IgD-negative memory B cell (primary cell): ENCODE data around the gene KLHL2. TPM values are rescaled to one million over a fixed set of nuclear protein-coding genes. Genes with fewer than 3 reads are reported as not detected.

Source experiments
- H3K27ac Mint-ChIP-seq, 3 donors: one replicate each; pipeline ENCODE4 v1.8.0; 2020 to 2022; ENCODE audit warnings: mild to moderate bottlenecking in 3 of 3, mixed read lengths in 3 of 3, moderate library complexity in 1 of 3
- H3K27me3 Mint-ChIP-seq: one replicate; pipeline ENCODE4 v1.8.0; 2021; ENCODE audit warnings: mixed read lengths
- H3K36me3 Mint-ChIP-seq: one replicate; pipeline ENCODE4 v1.8.0; 2020; ENCODE audit warnings: mild to moderate bottlenecking, mixed read lengths
- H3K4me1 Mint-ChIP-seq, 3 donors: one replicate each; pipeline ENCODE4 v1.8.0; 2020 to 2022; ENCODE audit warnings: mixed read lengths in 3 of 3, mild to moderate bottlenecking in 1 of 3
- H3K4me3 Mint-ChIP-seq, 4 donors: one replicate each; pipeline ENCODE4 v1.8.0; 2020 to 2022; ENCODE audit warnings: mild to moderate bottlenecking in 4 of 4, mixed read lengths in 4 of 4, moderate library complexity in 3 of 4
- H3K9me3 Mint-ChIP-seq, 3 donors: one replicate each; pipeline ENCODE4 v1.8.0; 2020 to 2021; ENCODE audit warnings: mixed read lengths in 3 of 3, mild to moderate bottlenecking in 1 of 3
- polyA plus RNA-seq: library from polyadenylated mRNA; unstranded; fragments of 300-500 nt; fragmentation: Illumina TruSeq; gene quantifications from one replicate; pipeline ENCODE4 v1.2.3, GENCODE V29; 2021

Gene KLHL2
- polyA plus RNA-seq, 1 donor from 2014 or later, result 4.0 TPM

GRCh38 chr4:165361810-165362209, 154.4 kb downstream of the KLHL2 start:
- no peak overlapping the region for H3K4me3 Mint-ChIP-seq
- no peaks in the 10 kb centered on the region for H3K9me3 Mint-ChIP-seq
- peaks cover 8% of the 10 kb centered on the region for H3K27me3 Mint-ChIP-seq
- H3K36me3 Mint-ChIP-seq, result no peaks in the 10 kb centered on the region
- H3K4me1 Mint-ChIP-seq, result peaks cover 0 to 1% (median 0%) of the 10 kb centered on the region in 3 donors
- no peak overlapping the region for H3K27ac Mint-ChIP-seq

GRCh38 chr4:165364452-165365080, 157.2 kb downstream of the KLHL2 start:
- no peaks in the 10 kb centered on the region for H3K9me3 Mint-ChIP-seq
- H3K27me3 Mint-ChIP-seq, result peaks cover 8% of the 10 kb centered on the region
- no peak overlapping the region for H3K27ac Mint-ChIP-seq
- no peak overlapping the region for H3K4me3 Mint-ChIP-seq
- no peaks in the 10 kb centered on the region for H3K36me3 Mint-ChIP-seq
- H3K4me1 Mint-ChIP-seq, result peaks cover 0 to 1% (median 0%) of the 10 kb centered on the region in 3 donors

GRCh38 chr4:165367040-165367439, 159.7 kb downstream of the KLHL2 start:
- no peaks in the 10 kb centered on the region for H3K4me1 Mint-ChIP-seq
- no peak overlapping the region for H3K4me3 Mint-ChIP-seq
- H3K27ac Mint-ChIP-seq, result no peak overlapping the region
- H3K36me3 Mint-ChIP-seq, result no peaks in the 10 kb centered on the region
- no peaks in the 10 kb centered on the region for H3K9me3 Mint-ChIP-seq
- H3K27me3 Mint-ChIP-seq, result no peaks in the 10 kb centered on the region

GRCh38 chr4:165368114-165368513, 160.8 kb downstream of the KLHL2 start:
- H3K27me3 Mint-ChIP-seq, result no peaks in the 10 kb centered on the region
- H3K4me1 Mint-ChIP-seq, result no peaks in the 10 kb centered on the region
- no peak overlapping the region for H3K4me3 Mint-ChIP-seq
- no peaks in the 10 kb centered on the region for H3K36me3 Mint-ChIP-seq
- no peak overlapping the region for H3K27ac Mint-ChIP-seq
- no peaks in the 10 kb centered on the region for H3K9me3 Mint-ChIP-seq

GRCh38 chr4:165368567-165368966, 161.2 kb downstream of the KLHL2 start:
- Mint-ChIP-seq H3K9me3 (no peaks in the 10 kb centered on the region), H3K4me1 (no peaks in the 10 kb centered on the region), H3K36me3 (no peaks in the 10 kb centered on the region), H3K27me3 (no peaks in the 10 kb centered on the region), H3K4me3 (no peak overlapping the region), H3K27ac (no peak overlapping the region)

- no peaks in the 10 kb centered on the region for H3K36me3 Mint-ChIP-seq
- H3K4me1 Mint-ChIP-seq, result no peaks in the 10 kb centered on the region
- H3K9me3 Mint-ChIP-seq, result peaks cover 0 to 7% (median 0%) of the 10 kb centered on the region in 3 donors
- H3K27ac Mint-ChIP-seq, result no peak overlapping the region
- no peak overlapping the region for H3K4me3 Mint-ChIP-seq
- no peaks in the 10 kb centered on the region for H3K27me3 Mint-ChIP-seq
Observed at GRCh38 chr4:165369522-165369921, 162.2 kb downstream of the KLHL2 start.

GRCh38 chr4:165370530-165370929, 163.2 kb downstream of the KLHL2 start:
- H3K27me3 Mint-ChIP-seq, result no peaks in the 10 kb centered on the region
- no peak overlapping the region for H3K27ac Mint-ChIP-seq
- no peaks in the 10 kb centered on the region for H3K36me3 Mint-ChIP-seq
- no peaks in the 10 kb centered on the region for H3K4me1 Mint-ChIP-seq
- no peak overlapping the region for H3K4me3 Mint-ChIP-seq
- H3K9me3 Mint-ChIP-seq, result peaks cover 0 to 8% (median 0%) of the 10 kb centered on the region in 3 donors

Other genes with a start within 250 kb of the KLHL2 start
- 1.9 TPM for gene TRIM61, start 229.9 kb upstream of the KLHL2 start, polyA plus RNA-seq
- gene TRIM60, start 175.6 kb upstream of the KLHL2 start, polyA plus RNA-seq, result not detected
- gene TRIM75, start 153.7 kb upstream of the KLHL2 start, polyA plus RNA-seq, result not detected
- 25.1 TPM for gene TMEM192, start 94.7 kb upstream of the KLHL2 start, polyA plus RNA-seq
- 22.5 TPM for gene MSMO1, start 120.1 kb downstream of the KLHL2 start, polyA plus RNA-seq
- gene CPE, start 171.4 kb downstream of the KLHL2 start, polyA plus RNA-seq, result not detected